GM12875 (cell line): ENCODE measurements around the gene TLE6.

Experiments
- H3K4me3 ChIP-seq: one replicate; pipeline ENCODE4 v1.5.1; 2011; ENCODE audit warnings: low read depth, low read length, control low read depth
- CTCF ChIP-seq: IDR thresholded peaks from 2 replicates; pipeline ENCODE4 v1.5.1; 2011; ENCODE audit warnings: low read depth, mild to moderate bottlenecking, control low read depth, inconsistent platforms, low read length, moderate library complexity, borderline replicate concordance; ENCODE audit not compliant: insufficient read depth

The TLE6 gene

GRCh38 chr19:2982983-2983350 lies 5.6 kb downstream of the TLE6 start:
- TF ChIP-seq CTCF, result no peak
- H3K4me3 ChIP-seq, result no peak overlapping the region

- TF ChIP-seq CTCF, result no peak
- no peak overlapping the region for H3K4me3 ChIP-seq
Measured at GRCh38 chr19:2983351-2984214, 6.2 kb downstream of the TLE6 start.

- TF ChIP-seq CTCF, result no peak
Measured at GRCh38 chr19:2984215-2984528, 6.8 kb downstream of the TLE6 start.

GRCh38 chr19:2986951-2987524 lies 9.7 kb downstream of the TLE6 start:
- no peak for TF ChIP-seq CTCF
- H3K4me3 ChIP-seq, result no peak overlapping the region

More at GRCh38 chr19:2984215-2984528, 6.8 kb downstream of the TLE6 start:
- H3K4me3 ChIP-seq, result no peak overlapping the region

- H3K4me3 ChIP-seq, result no peak overlapping the region
Measured at GRCh38 chr19:2987797-2988196, 10.4 kb downstream of the TLE6 start.

GRCh38 chr19:2988568-2988967 lies 11.2 kb downstream of the TLE6 start:
- TF ChIP-seq CTCF, result no peak
- no peak overlapping the region for H3K4me3 ChIP-seq

More at GRCh38 chr19:2987797-2988196, 10.4 kb downstream of the TLE6 start:
- TF ChIP-seq CTCF, result no peak
